ENCODE results near the gene FNDC3B. TPM values are rescaled to one million over a fixed set of nuclear protein-coding genes. Genes with fewer than 3 reads are reported as not detected.

The FNDC3B gene
- total RNA-seq, 4 donors from 2014 or later = 59.8 to 72.6 (median 65.6) TPM

DNA sequence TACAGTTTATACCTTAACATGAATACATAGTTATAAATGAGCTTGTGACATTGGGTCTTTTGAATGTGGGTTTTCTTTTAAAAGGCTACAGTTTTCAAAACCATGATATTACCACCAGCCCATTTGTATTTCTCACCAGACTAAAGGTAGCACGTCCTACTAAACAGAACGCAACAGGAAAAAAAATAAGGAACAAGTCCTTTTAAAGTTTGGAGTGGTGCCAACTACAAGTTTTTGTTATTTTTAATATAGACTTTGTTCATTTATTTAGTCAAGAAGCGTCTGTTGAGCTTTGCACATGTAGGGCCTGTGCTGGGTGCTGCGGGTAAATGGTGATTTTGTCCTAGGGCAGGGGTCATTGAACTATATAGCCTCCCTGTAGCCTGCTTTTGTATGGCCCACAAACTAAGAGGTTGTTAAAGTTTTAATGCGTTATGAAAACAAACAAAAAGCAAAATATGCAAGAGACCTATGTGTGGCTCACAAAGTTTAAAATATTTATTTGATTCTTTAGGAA is 244.5 kb downstream of the FNDC3B start:
- WGBS = 72% methylated on average over 5 of the region's 5 CpGs
- no peak for TF ChIP-seq POLR2A (IDR thresholded peaks at IDR 0.05; ENCODE audit: low read depth)
- TF ChIP-seq EP300 (IDR thresholded peaks at IDR 0.05) = no peak
- TF ChIP-seq, protein P1, sequence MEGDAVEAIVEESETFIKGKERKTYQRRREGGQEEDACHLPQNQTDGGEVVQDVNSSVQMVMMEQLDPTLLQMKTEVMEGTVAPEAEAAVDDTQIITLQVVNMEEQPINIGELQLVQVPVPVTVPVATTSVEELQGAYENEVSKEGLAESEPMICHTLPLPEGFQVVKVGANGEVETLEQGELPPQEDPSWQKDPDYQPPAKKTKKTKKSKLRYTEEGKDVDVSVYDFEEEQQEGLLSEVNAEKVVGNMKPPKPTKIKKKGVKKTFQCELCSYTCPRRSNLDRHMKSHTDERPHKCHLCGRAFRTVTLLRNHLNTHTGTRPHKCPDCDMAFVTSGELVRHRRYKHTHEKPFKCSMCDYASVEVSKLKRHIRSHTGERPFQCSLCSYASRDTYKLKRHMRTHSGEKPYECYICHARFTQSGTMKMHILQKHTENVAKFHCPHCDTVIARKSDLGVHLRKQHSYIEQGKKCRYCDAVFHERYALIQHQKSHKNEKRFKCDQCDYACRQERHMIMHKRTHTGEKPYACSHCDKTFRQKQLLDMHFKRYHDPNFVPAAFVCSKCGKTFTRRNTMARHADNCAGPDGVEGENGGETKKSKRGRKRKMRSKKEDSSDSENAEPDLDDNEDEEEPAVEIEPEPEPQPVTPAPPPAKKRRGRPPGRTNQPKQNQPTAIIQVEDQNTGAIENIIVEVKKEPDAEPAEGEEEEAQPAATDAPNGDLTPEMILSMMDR (IDR thresholded peaks at IDR 0.05) = no peak
- TF ChIP-seq POLR2AphosphoS5 (IDR thresholded peaks at IDR 0.05) = no peak
- peaks cover 26 to 49% (median 37%) of the 10 kb centered on the region in 4 donors for H3K4me1 ChIP-seq
- no peak overlapping the region for H3K4me3 ChIP-seq
- no peak overlapping the region for H3K27ac ChIP-seq (replicated peaks in 1 of 4)
- no peak for DNase-seq (ENCODE audit: extremely low spot score)
- intact Hi-C loops (cut with DNase I) = no loop called here
- no peaks in the 10 kb centered on the region for H3K9me3 ChIP-seq
- no peaks in the 10 kb centered on the region for H3K27me3 ChIP-seq
- peaks cover 0 to 35% (median 12%) of the 10 kb centered on the region in 4 donors for H3K36me3 ChIP-seq

DNA sequence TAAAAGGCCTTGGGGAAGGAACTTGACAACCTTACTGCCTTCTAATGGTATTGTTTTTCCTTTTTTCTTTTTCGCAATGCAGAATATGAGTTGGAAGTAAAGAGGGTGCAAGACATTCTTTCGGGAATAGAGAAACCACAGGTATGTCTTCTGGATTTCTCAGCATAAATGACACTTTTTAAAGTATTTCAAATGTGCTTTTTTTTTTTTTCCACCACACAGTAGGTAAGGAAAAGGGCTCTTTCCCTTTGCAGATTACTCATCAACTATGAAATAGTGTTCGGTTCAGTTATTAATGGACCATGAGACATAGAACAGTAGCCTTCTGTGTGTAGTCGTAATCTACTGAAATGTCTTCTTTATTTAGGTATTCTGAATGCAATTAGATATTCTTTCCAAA is 246.5 kb downstream of the FNDC3B start:
- intact Hi-C loops (cut with DNase I) = no loop called here
- DNase-seq (ENCODE audit: extremely low spot score) = no peak
- Histone ChIP-seq H3K4me1 (peaks cover 15 to 50% (median 35%) of the 10 kb centered on the region in 4 donors), H3K9me3 (no peaks in the 10 kb centered on the region), H3K27ac (replicated peaks in 1 of 4) (no peak overlapping the region), H3K36me3 (peaks cover 0 to 47% (median 13%) of the 10 kb centered on the region in 4 donors), H3K27me3 (no peaks in the 10 kb centered on the region), H3K4me3 (no peak overlapping the region)
- WGBS = 85% methylated on average over 4 of the region's 4 CpGs
- TF ChIP-seq, protein P1 (IDR thresholded peaks at IDR 0.05) = no peak
- TF ChIP-seq POLR2AphosphoS5 (IDR thresholded peaks at IDR 0.05) (no peak), POLR2A (IDR thresholded peaks at IDR 0.05; ENCODE audit: low read depth) (no peak), EP300 (IDR thresholded peaks at IDR 0.05) (no peak)

DNA sequence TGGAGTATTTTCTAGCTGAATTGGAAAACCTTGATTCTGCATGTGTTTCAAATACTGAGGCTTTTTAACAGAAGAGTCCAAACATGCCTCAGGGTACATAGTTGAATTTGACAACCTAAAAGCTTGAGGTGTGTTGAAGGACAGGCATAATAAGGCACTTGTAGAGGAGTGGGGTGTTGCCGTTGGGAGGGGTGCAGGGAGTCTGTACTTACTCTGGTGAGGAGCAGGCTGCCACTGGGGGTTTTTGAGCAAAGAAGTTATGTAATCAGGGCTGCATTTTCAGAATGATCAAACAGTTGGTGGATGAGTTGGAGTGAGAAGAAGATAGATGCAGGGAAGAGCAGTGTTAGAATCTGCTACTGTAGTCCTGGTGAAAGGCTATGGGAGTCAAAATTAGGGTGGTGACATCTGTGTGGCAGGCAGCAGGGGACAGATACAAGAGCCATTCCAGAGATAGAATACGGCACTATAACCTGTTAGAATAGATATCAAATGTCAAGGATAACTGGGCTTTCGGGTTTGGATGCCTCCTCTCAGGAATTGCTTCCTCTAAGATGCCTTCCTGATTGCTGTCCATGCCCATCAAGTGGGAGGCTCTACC is 247.3 kb downstream of the FNDC3B start:
- no peak overlapping the region for H3K27ac ChIP-seq (replicated peaks in 1 of 4)
- intact Hi-C loops (cut with DNase I) = no loop called here
- H3K4me1 ChIP-seq = peaks cover 12 to 58% (median 42%) of the 10 kb centered on the region in 4 donors
- 95% methylated on average over 3 of the region's 3 CpGs for WGBS
- H3K36me3 ChIP-seq = peaks cover 0 to 47% (median 13%) of the 10 kb centered on the region in 4 donors
- no peaks in the 10 kb centered on the region for H3K27me3 ChIP-seq
- no peak overlapping the region for H3K4me3 ChIP-seq
- no peaks in the 10 kb centered on the region for H3K9me3 ChIP-seq
- TF ChIP-seq POLR2AphosphoS5 (IDR thresholded peaks at IDR 0.05) (no peak), EP300 (IDR thresholded peaks at IDR 0.05) (no peak)
- TF ChIP-seq, protein P1 (IDR thresholded peaks at IDR 0.05) = no peak
- no peak for DNase-seq (ENCODE audit: extremely low spot score)

DNA sequence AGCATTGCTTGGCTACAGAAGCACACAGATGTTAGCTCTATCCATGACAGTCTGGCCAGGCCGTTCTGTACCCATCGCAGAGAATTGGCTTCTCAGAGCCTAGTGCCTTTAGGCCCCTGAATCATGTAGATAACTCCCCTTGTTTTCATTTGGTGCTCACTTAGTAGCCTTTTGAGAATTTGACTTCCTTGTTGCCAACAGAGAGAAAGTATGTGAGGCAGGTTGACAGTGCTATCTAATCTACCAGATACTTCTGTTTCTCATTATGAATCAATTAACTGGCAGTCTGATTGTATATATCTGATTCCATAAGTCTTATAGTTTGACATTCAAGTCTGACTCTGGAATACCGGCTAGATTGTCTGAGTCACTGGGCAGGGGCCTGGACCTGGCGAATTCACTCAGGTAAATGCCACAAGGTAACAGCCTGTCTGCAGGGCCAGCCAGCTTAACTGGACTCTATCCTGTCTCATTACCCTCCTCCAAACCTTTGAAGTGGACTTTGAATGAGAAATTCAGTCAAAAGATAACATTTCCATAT is 248.6 kb downstream of the FNDC3B start:
- 91% methylated on average over 4 of the region's 4 CpGs for WGBS
- DNase-seq (ENCODE audit: extremely low spot score) = no peak
- H3K4me3 ChIP-seq = no peak overlapping the region
- no peaks in the 10 kb centered on the region for H3K9me3 ChIP-seq
- peaks cover 18 to 60% (median 49%) of the 10 kb centered on the region in 4 donors for H3K4me1 ChIP-seq
- H3K27me3 ChIP-seq = no peaks in the 10 kb centered on the region
- TF ChIP-seq, protein P1 (IDR thresholded peaks at IDR 0.05) = no peak
- TF ChIP-seq POLR2AphosphoS5 (IDR thresholded peaks at IDR 0.05) (no peak), POLR2A (IDR thresholded peaks at IDR 0.05; ENCODE audit: low read depth) (no peak), EP300 (IDR thresholded peaks at IDR 0.05) (no peak)
- no peak overlapping the region for H3K27ac ChIP-seq (replicated peaks in 1 of 4)
- intact Hi-C loops (cut with DNase I) = no loop called here
- peaks cover 0 to 47% (median 9%) of the 10 kb centered on the region in 4 donors for H3K36me3 ChIP-seq

Measured in esophagus muscularis mucosa (tissue), 4 donors.